ENCODE measurements around the gene CCDC159. TPM values are rescaled to one million over a fixed set of nuclear protein-coding genes. Genes with fewer than 3 reads are reported as not detected.
A peak's percentile ranks its signal among the peaks of the same experiment; 100 is the strongest.
"Not testable (repeated sequence)": the region's sequence is repeated elsewhere in the genome, so short reads cannot be mapped to it uniquely, and the experiment has no call there.

Gene CCDC159
- total RNA-seq, 1 donor from 2014 or later = 22.3 TPM

DNA sequence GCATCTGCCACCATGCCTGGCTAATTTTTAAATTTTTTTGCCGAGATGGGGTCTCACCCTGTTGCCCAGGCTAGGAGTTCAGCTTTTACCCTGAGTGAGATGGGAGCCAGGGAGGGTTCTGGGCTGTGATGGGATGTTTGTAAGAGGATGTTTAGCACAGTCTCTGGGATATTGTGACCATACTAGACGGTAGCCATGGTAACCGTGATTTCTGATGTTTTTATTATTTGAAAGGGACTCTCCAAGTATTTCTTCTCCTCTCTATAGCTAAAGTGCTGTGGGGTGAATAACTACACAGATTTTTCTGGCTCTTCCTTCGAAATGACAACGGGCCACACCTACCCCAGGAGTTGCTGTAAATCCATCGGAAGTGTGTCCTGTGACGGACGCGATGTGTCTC, 40.0 kb upstream of the CCDC159 start:
- no peaks in the 10 kb centered on the region for H3K9me3 Mint-ChIP-seq (ENCODE audit: unreplicated experiment)
- peaks cover 1% of the 10 kb centered on the region for H3K27me3 Mint-ChIP-seq (ENCODE audit: unreplicated experiment)
- no peaks in the 10 kb centered on the region for H3K4me1 Mint-ChIP-seq (ENCODE audit: unreplicated experiment)
- TF ChIP-seq, protein P1, sequence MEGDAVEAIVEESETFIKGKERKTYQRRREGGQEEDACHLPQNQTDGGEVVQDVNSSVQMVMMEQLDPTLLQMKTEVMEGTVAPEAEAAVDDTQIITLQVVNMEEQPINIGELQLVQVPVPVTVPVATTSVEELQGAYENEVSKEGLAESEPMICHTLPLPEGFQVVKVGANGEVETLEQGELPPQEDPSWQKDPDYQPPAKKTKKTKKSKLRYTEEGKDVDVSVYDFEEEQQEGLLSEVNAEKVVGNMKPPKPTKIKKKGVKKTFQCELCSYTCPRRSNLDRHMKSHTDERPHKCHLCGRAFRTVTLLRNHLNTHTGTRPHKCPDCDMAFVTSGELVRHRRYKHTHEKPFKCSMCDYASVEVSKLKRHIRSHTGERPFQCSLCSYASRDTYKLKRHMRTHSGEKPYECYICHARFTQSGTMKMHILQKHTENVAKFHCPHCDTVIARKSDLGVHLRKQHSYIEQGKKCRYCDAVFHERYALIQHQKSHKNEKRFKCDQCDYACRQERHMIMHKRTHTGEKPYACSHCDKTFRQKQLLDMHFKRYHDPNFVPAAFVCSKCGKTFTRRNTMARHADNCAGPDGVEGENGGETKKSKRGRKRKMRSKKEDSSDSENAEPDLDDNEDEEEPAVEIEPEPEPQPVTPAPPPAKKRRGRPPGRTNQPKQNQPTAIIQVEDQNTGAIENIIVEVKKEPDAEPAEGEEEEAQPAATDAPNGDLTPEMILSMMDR (IDR thresholded peaks at IDR 0.05; ENCODE audit: unreplicated experiment) = no peak
- H3K36me3 Mint-ChIP-seq (ENCODE audit: low read depth, unreplicated experiment) = no peaks in the 10 kb centered on the region
- H3K27ac Mint-ChIP-seq (ENCODE audit: unreplicated experiment) = no peak overlapping the region
- DNase-seq (ENCODE audit: low spot score) = no peak
- H3K4me3 Mint-ChIP-seq (ENCODE audit: unreplicated experiment) = no peak overlapping the region

DNA sequence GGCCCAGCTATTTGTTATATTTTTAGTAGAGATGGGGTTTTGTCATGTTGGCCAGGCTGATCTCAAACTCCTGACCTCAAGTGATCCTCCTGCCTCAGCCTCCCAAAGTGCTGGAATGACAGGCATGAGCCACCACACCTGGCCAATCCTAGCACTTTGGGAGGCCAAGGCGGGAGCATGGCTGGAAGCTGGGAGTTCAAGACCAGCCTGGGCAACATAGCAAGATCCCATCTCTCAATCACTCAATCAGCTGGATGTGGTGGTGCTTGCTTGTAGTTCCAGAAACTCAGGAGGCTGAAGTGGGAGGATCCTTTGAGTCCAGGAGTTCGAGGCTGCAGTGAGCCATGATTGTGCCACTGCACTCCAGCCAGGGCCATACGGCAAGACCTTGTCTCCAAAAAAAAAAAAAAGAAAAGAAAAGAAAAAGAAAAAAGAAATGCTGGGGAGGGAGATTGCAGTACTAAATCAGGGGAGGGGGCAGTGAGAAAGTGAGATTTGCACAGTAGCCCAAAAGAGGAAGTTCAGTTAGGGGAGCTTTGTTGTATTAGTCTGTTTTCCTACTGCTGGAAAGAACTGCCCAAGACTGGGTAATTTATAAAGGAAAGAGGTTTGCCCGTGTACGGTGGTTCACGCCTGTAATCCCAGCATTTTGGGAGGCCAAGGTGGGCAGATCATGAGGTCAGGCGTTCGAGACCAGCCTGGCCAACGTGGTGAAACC, 25.9 kb upstream of the CCDC159 start:
- not testable (repeated sequence) for H3K36me3 Mint-ChIP-seq (ENCODE audit: low read depth, unreplicated experiment); DNase-seq (ENCODE audit: low spot score); H3K4me3 Mint-ChIP-seq (ENCODE audit: unreplicated experiment); H3K27me3 Mint-ChIP-seq (ENCODE audit: unreplicated experiment); H3K9me3 Mint-ChIP-seq (ENCODE audit: unreplicated experiment)
- peaks cover 26% of the 10 kb centered on the region for H3K4me1 Mint-ChIP-seq (ENCODE audit: unreplicated experiment)
- peak overlapping the region; percentile 64 for H3K27ac Mint-ChIP-seq (ENCODE audit: unreplicated experiment)

DNA sequence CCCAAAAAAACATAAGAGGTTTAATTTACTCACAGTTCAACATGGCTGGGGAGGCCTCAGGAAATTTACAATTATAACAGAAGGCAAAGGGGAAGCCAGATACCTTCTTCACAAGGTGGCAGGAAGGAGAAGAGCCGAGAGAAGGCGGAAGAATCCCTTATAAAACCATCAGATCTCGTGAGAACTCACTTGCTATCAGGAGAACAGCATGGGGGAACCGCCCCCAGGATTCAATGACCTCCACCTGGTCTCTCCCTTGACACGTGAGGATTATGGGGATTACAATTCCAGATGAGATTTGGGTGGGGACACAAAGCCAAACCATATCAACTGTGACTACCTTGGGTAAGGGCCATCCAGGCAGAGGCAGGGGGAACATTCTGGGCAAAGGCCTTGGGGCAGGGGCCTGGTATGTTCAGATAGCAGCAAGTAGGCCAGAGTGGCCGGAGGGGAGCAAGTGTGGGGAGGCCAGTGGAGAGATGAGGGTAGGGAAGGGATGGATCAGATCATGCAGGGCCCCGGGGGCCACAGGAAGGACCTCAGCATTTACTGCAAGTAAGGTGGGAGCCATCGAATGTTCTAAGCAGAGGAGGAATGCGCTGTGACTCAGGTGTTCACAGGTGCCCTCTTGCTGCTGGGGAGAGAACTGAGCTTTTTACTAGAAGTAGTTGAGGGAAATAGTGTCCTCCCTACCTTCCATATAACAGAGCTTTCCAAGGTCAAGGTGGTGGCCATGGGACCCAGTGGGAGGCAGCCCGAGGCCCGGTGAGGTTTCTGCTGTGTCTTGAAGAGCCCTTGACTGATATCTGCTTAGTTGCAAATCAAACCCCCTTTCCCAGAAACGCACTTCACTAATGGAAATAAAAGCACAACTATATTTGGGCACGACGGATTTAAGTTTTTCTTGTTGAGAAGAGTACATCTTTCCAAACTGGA, 24.9 kb upstream of the CCDC159 start:
- TF ChIP-seq, protein P1 (IDR thresholded peaks at IDR 0.05; ENCODE audit: unreplicated experiment) = no peak
- Mint-ChIP-seq H3K27ac (ENCODE audit: unreplicated experiment) (no peak overlapping the region), H3K4me3 (ENCODE audit: unreplicated experiment) (no peak overlapping the region), H3K4me1 (ENCODE audit: unreplicated experiment) (peaks cover 26% of the 10 kb centered on the region), H3K27me3 (ENCODE audit: unreplicated experiment) (peaks cover 9% of the 10 kb centered on the region), H3K36me3 (ENCODE audit: low read depth, unreplicated experiment) (no peaks in the 10 kb centered on the region), H3K9me3 (ENCODE audit: unreplicated experiment) (no peaks in the 10 kb centered on the region)
- DNase-seq (ENCODE audit: low spot score) = no peak

DNA sequence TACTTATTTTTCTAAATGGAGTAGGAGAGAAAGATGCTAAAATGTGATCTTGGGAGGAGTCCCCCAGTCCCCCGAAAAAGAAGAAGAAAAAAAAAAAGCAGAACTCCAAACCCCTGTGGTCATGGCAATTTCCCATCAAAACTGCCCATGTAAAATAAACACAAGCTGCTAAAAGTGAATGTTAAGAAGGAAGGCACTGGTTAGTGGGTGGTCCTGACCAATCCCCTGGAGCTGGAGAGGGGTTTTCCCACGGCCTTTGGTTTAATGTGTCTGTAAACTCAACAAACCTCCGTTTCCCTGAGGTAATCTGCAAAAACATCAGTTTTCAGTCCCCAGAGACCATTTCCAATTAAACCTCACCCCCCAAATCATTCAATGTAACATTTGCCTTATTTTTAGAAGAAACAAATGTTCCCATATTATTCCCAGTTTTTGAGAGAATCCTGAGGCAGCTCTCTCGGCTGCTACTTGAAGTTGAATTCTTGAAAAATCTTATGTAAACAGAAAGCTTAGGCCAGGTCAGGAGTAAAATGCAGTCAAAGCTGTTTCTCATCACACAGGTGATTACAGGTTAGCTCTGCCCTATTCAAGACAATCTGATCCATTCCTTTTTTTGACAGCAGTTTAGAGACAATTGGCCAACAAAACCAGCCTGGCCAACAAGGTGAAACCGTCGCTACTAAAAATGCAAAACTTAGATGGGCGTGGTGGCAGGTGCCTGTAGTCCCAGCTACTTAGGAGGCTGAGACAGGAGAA, 23.9 kb upstream of the CCDC159 start:
- no peak overlapping the region for H3K27ac Mint-ChIP-seq (ENCODE audit: unreplicated experiment)
- no peak for DNase-seq (ENCODE audit: low spot score)
- TF ChIP-seq, protein P1 (IDR thresholded peaks at IDR 0.05; ENCODE audit: unreplicated experiment) = no peak
- H3K4me1 Mint-ChIP-seq (ENCODE audit: unreplicated experiment) = peaks cover 26% of the 10 kb centered on the region
- peaks cover 9% of the 10 kb centered on the region for H3K27me3 Mint-ChIP-seq (ENCODE audit: unreplicated experiment)
- H3K36me3 Mint-ChIP-seq (ENCODE audit: low read depth, unreplicated experiment) = peaks cover 5% of the 10 kb centered on the region
- no peaks in the 10 kb centered on the region for H3K9me3 Mint-ChIP-seq (ENCODE audit: unreplicated experiment)
- no peak overlapping the region for H3K4me3 Mint-ChIP-seq (ENCODE audit: unreplicated experiment)

DNA sequence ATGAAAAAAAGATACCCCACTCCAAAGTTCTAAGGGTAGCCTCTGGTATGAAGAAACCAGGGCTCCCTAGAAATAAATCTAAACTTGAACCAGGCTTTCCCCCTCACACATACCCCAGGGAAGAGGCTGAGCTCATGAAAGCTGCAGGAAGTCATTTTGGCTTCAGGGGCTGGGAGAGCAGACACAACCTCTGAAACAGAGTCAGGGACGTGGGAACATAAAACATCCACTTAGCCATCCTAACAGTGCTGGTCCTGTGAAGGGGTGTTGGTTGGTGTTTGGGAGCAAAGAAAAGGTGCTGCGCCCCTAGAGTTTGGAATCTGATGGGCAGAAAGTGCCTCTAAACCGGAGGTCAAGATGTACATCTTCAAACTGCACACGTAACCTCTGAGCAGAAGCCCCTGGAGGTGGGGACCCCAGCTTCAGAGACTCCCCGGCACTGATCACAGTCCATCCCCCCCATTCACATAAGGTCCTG, 22.7 kb upstream of the CCDC159 start:
- Mint-ChIP-seq H3K27ac (ENCODE audit: unreplicated experiment) (peak overlapping the region; percentile 67), H3K4me3 (ENCODE audit: unreplicated experiment) (no peak overlapping the region), H3K36me3 (ENCODE audit: low read depth, unreplicated experiment) (peaks cover 5% of the 10 kb centered on the region), H3K4me1 (ENCODE audit: unreplicated experiment) (peaks cover 26% of the 10 kb centered on the region), H3K9me3 (ENCODE audit: unreplicated experiment) (no peaks in the 10 kb centered on the region), H3K27me3 (ENCODE audit: unreplicated experiment) (peaks cover 9% of the 10 kb centered on the region)
- DNase-seq (ENCODE audit: low spot score) = no peak
- TF ChIP-seq, protein P1 (IDR thresholded peaks at IDR 0.05; ENCODE audit: unreplicated experiment) = no peak

Measured in endothelial cell (in vitro differentiated cells).